Astrocyte (in vitro differentiated cells and primary cell): ENCODE data around the gene ASB6. TPM values are rescaled to one million over a fixed set of nuclear protein-coding genes. Genes with fewer than 3 reads are reported as not detected.

Experiments
- DNase-seq: peaks from one replicate; pipeline ENCODE4 v3.0.0-alpha.2; 2010; ENCODE audit warnings: low read depth
- FAIRE-seq: peaks from 2 replicates; lab custom pipeline; 2011; peaks lifted over from hg19 to GRCh38; lab: Jason Lieb, UNC
- H2AFZ ChIP-seq: 2 replicates; pipeline ENCODE4 v1.6.0; 2012; ENCODE audit warnings: low read depth, low read length, inconsistent platforms
- H3K27ac ChIP-seq: 2 replicates; pipeline ENCODE4 v1.5.1; 2011; ENCODE audit warnings: low read depth, low read length, inconsistent platforms
- H3K27me3 ChIP-seq: 2 replicates; pipeline ENCODE4 v1.6.0; 2011; ENCODE audit warnings: low read length, inconsistent platforms; ENCODE audit not compliant: insufficient read depth
- H3K36me3 ChIP-seq: 2 replicates; pipeline ENCODE4 v1.5.1; 2011; ENCODE audit warnings: low read length, inconsistent platforms; ENCODE audit not compliant: insufficient read depth
- H3K4me1 ChIP-seq: 2 replicates; pipeline ENCODE4 v1.5.1; 2011; ENCODE audit warnings: low read length, inconsistent platforms; ENCODE audit not compliant: insufficient read depth
- H3K4me2 ChIP-seq: 2 replicates; pipeline ENCODE4 v1.6.0; 2012; ENCODE audit warnings: low read length, inconsistent platforms
- H3K4me3 ChIP-seq: 2 replicates; pipeline ENCODE4 v1.5.1; 2011; ENCODE audit warnings: low read depth, mild to moderate bottlenecking, low read length, inconsistent platforms; ENCODE audit not compliant: insufficient read depth
- H3K79me2 ChIP-seq: 2 replicates; pipeline ENCODE4 v1.6.0; 2012; ENCODE audit warnings: mild to moderate bottlenecking, low read length, inconsistent platforms; ENCODE audit not compliant: insufficient read depth
- H3K9ac ChIP-seq: 2 replicates; pipeline ENCODE4 v1.6.0; 2012; ENCODE audit warnings: mild to moderate bottlenecking, low read length, inconsistent platforms
- H3K9me3 ChIP-seq: 2 replicates; pipeline ENCODE4 v1.5.1; 2012; ENCODE audit warnings: low read depth, mild to moderate bottlenecking, low read length, inconsistent platforms; ENCODE audit not compliant: insufficient read depth
- H4K20me1 ChIP-seq: 2 replicates; pipeline ENCODE4 v1.6.0; 2012; ENCODE audit warnings: low read length, inconsistent platforms; ENCODE audit not compliant: insufficient read depth
- H3K27ac Mint-ChIP-seq: one replicate; pipeline ENCODE4 v1.8.0; 2021; ENCODE audit warnings: mild to moderate bottlenecking, mixed read lengths; ENCODE audit not compliant: unreplicated experiment
- H3K27me3 Mint-ChIP-seq: one replicate; pipeline ENCODE4 v1.8.0; 2021; ENCODE audit warnings: low read depth, mixed read lengths; ENCODE audit not compliant: unreplicated experiment
- H3K36me3 Mint-ChIP-seq: one replicate; pipeline ENCODE4 v1.8.0; 2021; ENCODE audit warnings: low read depth, mixed read lengths; ENCODE audit not compliant: unreplicated experiment
- H3K4me1 Mint-ChIP-seq: one replicate; pipeline ENCODE4 v1.8.0; 2021; ENCODE audit warnings: low read depth, mixed read lengths; ENCODE audit not compliant: unreplicated experiment
- H3K4me3 Mint-ChIP-seq: one replicate; pipeline ENCODE4 v1.8.0; 2021; ENCODE audit warnings: mild to moderate bottlenecking, moderate library complexity, mixed read lengths; ENCODE audit not compliant: unreplicated experiment
- H3K9me3 Mint-ChIP-seq: one replicate; pipeline ENCODE4 v1.8.0; 2021; ENCODE audit warnings: mild to moderate bottlenecking, mixed read lengths; ENCODE audit not compliant: unreplicated experiment
- EZH2 ChIP-seq: IDR thresholded peaks from 2 replicates; pipeline ENCODE4 v1.6.1; 2012; ENCODE audit warnings: mild to moderate bottlenecking, low read length, inconsistent platforms; ENCODE audit not compliant: insufficient read depth
- total RNA-seq: library from RNA; stranded (reverse); gene quantifications from 2 replicates; pipeline ENCODE4 v1.2.1, GENCODE V29; 2021
- TF ChIP-seq, protein P1 (sequence below): IDR thresholded peaks from 2 replicates; pipeline ENCODE4 v1.5.1; 2011; ENCODE audit warnings: low read depth, mild to moderate bottlenecking, inconsistent platforms, low read length, moderate library complexity; ENCODE audit not compliant: insufficient read depth

Gene ASB6
- total RNA-seq, 1 donor from 2014 or later: 24.3 TPM

DNA sequence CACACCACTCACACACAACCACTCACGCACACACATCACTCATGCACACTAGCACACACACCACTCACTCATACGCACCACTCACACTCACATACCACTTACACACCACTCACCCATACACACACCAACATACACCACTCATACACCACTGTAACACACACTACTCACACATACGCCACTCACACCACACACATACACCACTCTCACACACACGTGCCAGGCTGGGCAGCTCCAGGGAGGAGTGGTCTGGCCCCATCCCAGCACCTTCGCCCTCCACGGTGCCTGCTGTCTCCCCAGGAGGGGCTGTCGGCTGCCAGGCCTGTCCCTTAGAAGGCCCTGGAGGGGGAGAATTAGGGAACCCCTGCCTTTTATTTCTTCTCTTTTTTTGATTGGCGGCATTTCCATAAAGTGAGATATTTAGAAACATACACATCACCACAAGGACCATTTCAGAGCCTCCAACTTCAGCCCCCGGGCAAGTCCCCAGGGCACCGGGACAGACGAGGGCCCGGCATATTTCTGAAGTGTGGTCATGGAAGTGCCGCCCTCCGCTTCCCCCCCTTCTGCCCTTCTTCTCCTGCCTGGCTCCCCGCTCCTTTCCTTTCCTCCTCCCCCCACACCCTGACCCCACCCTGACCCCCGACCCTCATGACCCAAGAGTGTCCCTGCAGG lies 6.3 kb upstream of the ASB6 start:
- Histone ChIP-seq H3K79me2 (no peaks in the 10 kb centered on the region), H3K27ac (no peak overlapping the region), H4K20me1 (no peaks in the 10 kb centered on the region), H3K4me3 (no peak overlapping the region), H3K9ac (no peak overlapping the region), H3K9me3 (peaks cover 2% of the 10 kb centered on the region), H3K36me3 (no peaks in the 10 kb centered on the region), H3K4me1 (no peaks in the 10 kb centered on the region), H3K4me2 (no peak overlapping the region), H2AFZ (no peak overlapping the region), H3K27me3 (no peaks in the 10 kb centered on the region)
- no peak for DNase-seq
- Mint-ChIP-seq H3K9me3 (no peaks in the 10 kb centered on the region), H3K27ac (peak overlapping the region; percentile 10), H3K27me3 (peaks cover 14% of the 10 kb centered on the region), H3K4me1 (no peaks in the 10 kb centered on the region), H3K36me3 (peaks cover 2% of the 10 kb centered on the region), H3K4me3 (no peak overlapping the region)
- no peak for FAIRE-seq
- TF ChIP-seq EZH2: no peak
- TF ChIP-seq, protein P1, sequence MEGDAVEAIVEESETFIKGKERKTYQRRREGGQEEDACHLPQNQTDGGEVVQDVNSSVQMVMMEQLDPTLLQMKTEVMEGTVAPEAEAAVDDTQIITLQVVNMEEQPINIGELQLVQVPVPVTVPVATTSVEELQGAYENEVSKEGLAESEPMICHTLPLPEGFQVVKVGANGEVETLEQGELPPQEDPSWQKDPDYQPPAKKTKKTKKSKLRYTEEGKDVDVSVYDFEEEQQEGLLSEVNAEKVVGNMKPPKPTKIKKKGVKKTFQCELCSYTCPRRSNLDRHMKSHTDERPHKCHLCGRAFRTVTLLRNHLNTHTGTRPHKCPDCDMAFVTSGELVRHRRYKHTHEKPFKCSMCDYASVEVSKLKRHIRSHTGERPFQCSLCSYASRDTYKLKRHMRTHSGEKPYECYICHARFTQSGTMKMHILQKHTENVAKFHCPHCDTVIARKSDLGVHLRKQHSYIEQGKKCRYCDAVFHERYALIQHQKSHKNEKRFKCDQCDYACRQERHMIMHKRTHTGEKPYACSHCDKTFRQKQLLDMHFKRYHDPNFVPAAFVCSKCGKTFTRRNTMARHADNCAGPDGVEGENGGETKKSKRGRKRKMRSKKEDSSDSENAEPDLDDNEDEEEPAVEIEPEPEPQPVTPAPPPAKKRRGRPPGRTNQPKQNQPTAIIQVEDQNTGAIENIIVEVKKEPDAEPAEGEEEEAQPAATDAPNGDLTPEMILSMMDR: no peak

GRCh38 chr9:129647635-129648034 lies 5.7 kb upstream of the ASB6 start:
- Mint-ChIP-seq H3K4me1 (no peaks in the 10 kb centered on the region), H3K36me3 (peaks cover 2% of the 10 kb centered on the region), H3K9me3 (no peaks in the 10 kb centered on the region), H3K27me3 (peaks cover 14% of the 10 kb centered on the region), H3K4me3 (no peak overlapping the region), H3K27ac (peak overlapping the region; percentile 10)
- FAIRE-seq (no peak), DNase-seq (no peak)
- no peaks in the 10 kb centered on the region for H4K20me1 ChIP-seq
- no peak overlapping the region for H3K4me3 ChIP-seq
- no peak overlapping the region for H3K9ac ChIP-seq
- H3K79me2 ChIP-seq: no peaks in the 10 kb centered on the region
- no peaks in the 10 kb centered on the region for H3K36me3 ChIP-seq
- TF ChIP-seq EZH2: no peak
- TF ChIP-seq, protein P1: no peak
- H3K27me3 ChIP-seq: no peaks in the 10 kb centered on the region
- H3K9me3 ChIP-seq: peaks cover 2% of the 10 kb centered on the region
- H2AFZ ChIP-seq: no peak overlapping the region
- no peak overlapping the region for H3K27ac ChIP-seq
- H3K4me2 ChIP-seq: no peak overlapping the region
- no peaks in the 10 kb centered on the region for H3K4me1 ChIP-seq

DNA sequence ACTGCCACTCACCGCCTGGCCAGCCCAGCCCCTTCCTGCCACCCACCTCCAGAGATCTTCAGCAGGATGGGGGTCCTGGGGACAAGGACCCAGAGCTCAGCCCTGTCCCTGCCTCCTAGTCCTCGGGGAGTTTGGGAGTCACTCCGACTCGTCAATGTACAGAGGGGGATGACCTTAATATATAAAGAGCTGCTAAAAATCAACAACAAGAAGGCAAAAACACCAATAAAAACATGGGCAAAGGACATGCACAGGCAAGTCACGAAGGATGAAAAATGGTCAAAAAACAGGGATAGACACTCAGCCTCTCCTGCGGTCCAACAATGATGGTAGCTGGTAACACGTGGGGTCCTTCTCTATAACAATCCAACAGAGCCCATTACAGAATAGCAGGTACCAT lies 4.7 kb upstream of the ASB6 start:
- peaks cover 3% of the 10 kb centered on the region for H3K79me2 ChIP-seq
- no peaks in the 10 kb centered on the region for H3K36me3 ChIP-seq
- H3K4me3 Mint-ChIP-seq: no peak overlapping the region
- no peak overlapping the region for H3K27ac Mint-ChIP-seq
- H4K20me1 ChIP-seq: peaks cover 2% of the 10 kb centered on the region
- no peaks in the 10 kb centered on the region for H3K27me3 ChIP-seq
- H3K9me3 Mint-ChIP-seq: no peaks in the 10 kb centered on the region
- H3K4me1 Mint-ChIP-seq: no peaks in the 10 kb centered on the region
- H3K9me3 ChIP-seq: peaks cover 2% of the 10 kb centered on the region
- no peak overlapping the region for H3K4me2 ChIP-seq
- H3K4me3 ChIP-seq: no peak overlapping the region
- FAIRE-seq (no peak), DNase-seq (no peak)
- H3K27ac ChIP-seq: no peak overlapping the region
- no peak for TF ChIP-seq EZH2
- H3K4me1 ChIP-seq: no peaks in the 10 kb centered on the region
- peaks cover 2% of the 10 kb centered on the region for H3K36me3 Mint-ChIP-seq
- peaks cover 14% of the 10 kb centered on the region for H3K27me3 Mint-ChIP-seq
- no peak overlapping the region for H2AFZ ChIP-seq
- no peak overlapping the region for H3K9ac ChIP-seq
